ENCODE results near the gene FAF2.
"Not testable (repeated sequence)": the region's sequence is repeated elsewhere in the genome, so short reads cannot be mapped to it uniquely, and the experiment has no call there.

Gene FAF2

DNA sequence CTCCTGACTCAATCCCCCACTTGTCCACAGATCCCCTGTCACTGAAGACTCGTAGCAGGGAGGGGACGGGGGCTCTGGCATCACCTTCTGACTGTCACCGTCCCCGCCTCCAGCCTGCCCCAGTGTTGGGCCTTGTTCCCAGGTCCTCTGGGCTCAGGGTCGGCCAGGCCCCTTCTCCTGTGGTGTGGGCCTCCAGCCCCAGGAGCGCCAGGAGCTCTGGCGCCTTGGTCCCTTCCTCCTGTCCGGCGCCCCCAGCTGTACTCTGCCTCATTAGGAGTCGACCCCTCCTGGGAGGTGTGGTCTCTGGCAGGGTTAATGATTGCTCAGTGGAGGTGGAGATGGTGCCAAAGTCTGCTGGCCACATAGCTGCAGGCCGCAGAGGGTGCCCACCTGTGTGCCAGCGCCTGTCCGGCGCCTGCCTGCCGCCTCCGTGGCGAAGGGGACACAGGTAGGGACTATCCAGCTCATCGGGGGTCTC, 100.8 kb downstream of the FAF2 start, which contains the start of gene CDHR2:
Gene CDHR2, plus strand, starts transcription at position 376 of the 478 bp plus-strand sequence. CDS start 16,011 bp downstream, outside the sequence.
- DNase-seq, result peak; percentile 43

DNA sequence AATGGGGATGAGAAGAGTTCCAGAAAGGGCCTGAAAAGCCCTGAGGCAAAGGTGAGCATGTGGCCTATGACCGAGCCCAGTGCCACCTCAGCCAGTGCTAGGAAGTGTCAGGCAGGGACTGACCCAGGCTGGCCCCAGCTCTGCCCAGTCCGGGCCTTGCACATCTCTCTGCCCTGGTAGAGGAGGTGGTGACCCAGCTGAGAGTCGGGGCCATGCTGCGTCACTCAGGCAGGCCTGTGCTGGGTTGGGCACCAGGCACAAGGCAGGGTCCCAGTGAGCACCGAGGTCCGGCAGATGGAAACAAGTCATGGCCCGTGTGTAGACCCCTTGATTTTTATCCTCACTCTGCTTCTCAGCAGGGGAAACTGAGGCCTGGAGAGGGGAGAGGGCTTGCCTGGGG, 101.7 kb downstream of the FAF2 start:
- DNase-seq, result peak; percentile 46

DNA sequence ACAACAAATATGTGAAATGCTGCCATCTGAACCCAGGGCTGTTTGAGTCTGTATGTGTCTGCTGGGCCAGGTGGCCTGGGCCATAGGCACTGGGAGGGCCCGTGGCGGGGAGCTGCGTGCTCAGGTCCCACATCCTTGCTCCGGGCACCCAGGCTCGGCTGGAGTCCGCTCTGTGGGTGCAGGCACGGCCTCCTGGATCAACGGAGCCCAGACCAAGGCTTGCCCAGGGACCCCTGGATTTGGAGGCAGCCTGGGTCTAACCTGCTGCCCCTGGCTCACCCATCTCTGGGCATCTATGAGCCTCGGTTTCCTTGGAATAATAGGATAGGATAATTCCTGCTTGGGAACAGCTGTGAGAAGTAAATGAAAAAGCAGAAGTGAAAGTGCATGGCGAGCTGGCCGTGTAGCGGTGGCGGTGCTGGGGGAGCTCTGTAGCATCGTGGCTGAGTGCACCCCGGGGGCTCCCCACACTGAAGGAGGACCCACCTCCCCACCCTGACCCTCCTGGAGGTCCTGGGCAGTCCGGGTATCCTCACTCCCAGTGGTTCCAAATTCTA, 102.2 kb downstream of the FAF2 start:
- no peak for DNase-seq

DNA sequence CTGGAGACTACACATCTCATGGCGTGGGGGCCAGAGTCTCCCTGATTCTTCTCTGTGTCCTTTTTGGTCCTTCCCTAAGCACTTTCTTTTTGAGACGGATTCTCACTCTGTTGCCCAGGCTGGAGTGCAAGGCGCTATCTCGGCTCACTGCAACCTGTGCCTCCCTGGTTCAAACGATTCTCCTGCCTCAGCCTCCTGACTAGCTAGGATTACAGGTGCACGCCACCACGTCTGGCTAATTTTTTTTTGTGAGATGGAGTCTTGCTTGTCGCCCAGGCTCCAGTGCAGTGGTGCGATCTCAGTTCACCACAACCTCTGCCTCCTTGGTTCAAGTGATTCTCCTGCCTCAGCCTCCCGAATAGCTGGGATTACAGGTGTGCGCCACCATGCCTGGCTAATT, 102.8 kb downstream of the FAF2 start:
- DNase-seq, result not testable (repeated sequence)

DNA sequence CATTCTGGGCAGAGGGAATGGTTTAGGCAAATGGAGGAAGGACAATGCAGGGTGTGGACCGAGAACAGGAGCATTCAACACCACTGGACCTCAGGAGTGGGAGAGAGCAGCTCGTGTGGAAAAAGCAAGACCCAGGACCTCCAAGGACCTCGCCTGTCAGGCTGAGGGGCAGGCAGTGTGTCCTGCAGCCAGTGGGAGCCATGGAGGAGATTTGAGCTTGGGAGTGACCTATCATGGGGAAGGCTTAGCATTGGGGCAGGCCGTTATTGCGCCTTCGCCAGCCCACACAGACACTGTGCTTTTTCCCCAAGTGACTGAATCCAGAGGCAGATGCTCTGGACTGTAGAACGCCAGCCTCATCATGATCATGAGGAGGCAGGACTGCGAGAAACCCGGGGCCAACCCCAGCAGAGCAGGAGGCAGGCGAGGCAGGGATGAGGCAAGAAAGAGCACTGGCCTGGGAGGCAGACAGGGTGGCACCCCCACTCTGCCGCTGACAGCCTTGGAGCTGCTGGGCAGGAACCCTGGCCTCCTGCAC, 104.2 kb downstream of the FAF2 start:
- DNase-seq, result no peak

DNA sequence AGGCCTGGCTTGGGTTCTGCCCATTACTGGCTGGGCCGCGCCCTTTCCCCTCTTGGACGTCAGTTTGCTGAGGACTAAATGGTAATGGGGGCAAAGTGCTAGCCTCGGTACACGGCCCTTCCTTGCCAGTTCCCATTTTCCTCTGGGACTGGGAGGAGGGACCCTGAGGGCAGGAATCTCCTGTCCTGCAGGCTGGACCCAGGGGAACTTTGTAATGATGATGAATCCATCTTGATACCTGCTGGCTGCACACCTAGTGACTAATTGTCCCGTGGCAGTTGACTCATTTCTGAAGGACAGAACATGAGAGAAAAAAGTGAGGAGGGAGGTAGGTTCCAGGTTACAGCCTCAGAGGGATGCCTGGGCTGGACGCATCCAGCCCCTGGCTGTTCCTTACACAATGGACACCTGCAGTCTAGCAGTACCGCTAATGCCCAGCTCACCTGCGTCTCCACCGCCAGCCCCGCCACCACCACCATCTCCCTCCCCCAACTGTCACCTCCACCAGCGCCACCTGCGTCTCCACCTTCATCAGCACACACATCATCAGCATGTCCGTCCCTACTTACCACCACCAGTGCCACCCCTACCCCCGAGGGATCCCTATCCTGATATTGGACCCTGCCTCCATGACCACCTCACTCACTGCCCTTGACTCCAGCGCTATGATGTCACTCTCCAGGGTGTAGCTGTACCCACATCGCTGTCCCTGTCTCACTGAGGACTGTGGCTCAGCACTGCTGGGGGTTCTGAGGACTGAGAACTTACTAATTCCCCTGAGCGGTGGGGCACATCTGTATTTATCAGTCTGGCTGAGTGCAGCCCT, 105.3 kb downstream of the FAF2 start:
- peak; percentile 63 for DNase-seq

DNA sequence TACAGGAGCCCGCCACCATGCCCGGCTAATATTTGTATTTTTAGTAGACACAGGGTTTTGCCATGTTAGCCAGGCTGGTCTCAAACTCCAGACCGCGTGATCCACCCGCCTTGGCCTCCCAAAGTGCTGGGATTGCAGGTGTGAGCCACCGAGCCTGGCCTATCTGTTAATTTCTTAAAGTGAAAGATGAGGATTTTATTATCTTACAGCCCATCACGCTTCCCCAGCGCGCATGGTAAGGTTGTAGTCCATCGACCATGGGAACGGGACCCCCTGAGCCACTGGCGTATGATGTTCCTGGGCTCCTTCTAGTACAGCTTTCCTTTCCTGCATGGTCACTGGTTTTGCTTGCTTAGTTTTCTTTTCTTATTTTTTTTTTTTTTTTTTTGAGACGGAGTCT, 109.7 kb downstream of the FAF2 start:
- DNase-seq, result no peak

Data from islet precursor cell (in vitro differentiated cells).